Epithelial cell of proximal tubule (primary cell): ENCODE results near the gene TES. TPM values are rescaled to one million over a fixed set of nuclear protein-coding genes. Genes with fewer than 3 reads are reported as not detected.

Source experiments
- DNase-seq: peaks from one replicate; pipeline ENCODE4 v3.0.0-alpha.2; 2011; ENCODE audit warnings: low read depth
- H3K4me3 ChIP-seq: 2 replicates; pipeline ENCODE4 v1.5.1; 2011; ENCODE audit warnings: low read depth, mild to moderate bottlenecking, low read length
- total RNA-seq: library from RNA; depleted of rRNA; stranded (reverse); fragments of >200 nt; gene quantifications from 2 replicates; pipeline ENCODE4 v1.2.3, GENCODE V29; 2015
- TF ChIP-seq, protein P1 (sequence below): conservative IDR thresholded peaks from 2 replicates; pipeline ENCODE4 v1.5.1; 2012; ENCODE audit warnings: low read depth, mild to moderate bottlenecking, low read length

The TES gene
- total RNA-seq, 1 donor from 2014 or later: 174 TPM

DNA sequence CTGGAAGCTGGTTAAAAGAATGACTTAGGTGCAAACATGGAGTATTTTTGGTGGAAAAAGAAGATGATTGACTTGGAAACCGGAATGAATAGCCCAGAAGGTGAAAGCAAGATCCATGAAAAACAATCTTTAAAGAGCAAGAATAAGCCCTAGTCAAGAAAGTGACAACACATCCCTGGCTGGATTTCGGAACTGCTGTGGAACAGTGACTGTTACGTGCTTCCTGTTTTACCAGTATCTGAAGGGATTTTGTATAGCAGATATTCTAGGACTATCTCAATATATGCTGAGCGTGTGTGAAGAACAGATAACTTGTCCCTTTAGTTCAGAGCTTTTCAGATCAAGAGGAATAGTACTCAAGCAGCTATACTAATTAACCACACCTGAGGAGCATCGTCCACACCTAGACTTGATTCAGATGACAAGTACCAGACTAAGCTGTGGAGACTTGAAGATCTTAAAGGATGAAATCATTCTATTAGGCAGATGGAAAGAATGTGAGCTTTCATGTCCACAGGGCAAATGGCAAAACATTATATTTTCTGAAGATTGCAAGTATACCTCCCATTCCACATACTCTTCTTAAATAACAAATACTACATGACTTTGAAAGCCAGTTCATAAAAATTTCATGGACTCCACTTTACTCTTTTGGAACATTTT is 11.5 kb upstream of the TES start:
- no peak for DNase-seq
- no peak overlapping the region for H3K4me3 ChIP-seq
- TF ChIP-seq, protein P1, sequence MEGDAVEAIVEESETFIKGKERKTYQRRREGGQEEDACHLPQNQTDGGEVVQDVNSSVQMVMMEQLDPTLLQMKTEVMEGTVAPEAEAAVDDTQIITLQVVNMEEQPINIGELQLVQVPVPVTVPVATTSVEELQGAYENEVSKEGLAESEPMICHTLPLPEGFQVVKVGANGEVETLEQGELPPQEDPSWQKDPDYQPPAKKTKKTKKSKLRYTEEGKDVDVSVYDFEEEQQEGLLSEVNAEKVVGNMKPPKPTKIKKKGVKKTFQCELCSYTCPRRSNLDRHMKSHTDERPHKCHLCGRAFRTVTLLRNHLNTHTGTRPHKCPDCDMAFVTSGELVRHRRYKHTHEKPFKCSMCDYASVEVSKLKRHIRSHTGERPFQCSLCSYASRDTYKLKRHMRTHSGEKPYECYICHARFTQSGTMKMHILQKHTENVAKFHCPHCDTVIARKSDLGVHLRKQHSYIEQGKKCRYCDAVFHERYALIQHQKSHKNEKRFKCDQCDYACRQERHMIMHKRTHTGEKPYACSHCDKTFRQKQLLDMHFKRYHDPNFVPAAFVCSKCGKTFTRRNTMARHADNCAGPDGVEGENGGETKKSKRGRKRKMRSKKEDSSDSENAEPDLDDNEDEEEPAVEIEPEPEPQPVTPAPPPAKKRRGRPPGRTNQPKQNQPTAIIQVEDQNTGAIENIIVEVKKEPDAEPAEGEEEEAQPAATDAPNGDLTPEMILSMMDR: no peak

DNA sequence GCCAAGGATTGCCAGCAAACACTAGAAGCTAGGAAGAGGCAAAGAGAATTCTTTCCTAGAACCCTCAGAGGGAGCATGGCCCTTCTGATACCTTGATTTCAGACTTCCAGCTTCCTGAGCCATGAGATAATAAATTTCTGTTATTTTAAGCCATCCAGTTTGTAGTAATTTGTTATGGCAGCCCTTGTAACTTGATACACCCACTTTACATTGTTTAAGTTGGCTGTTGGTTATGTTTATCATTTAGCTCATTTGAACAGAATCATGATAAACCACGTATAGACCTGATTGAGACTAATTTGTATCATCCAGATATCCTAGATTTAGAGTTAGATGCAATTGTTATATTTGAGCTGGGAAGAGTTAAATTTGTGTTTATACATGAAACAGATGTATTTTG is 9.4 kb upstream of the TES start:
- H3K4me3 ChIP-seq: no peak overlapping the region
- no peak for DNase-seq
- TF ChIP-seq, protein P1: no peak

DNA sequence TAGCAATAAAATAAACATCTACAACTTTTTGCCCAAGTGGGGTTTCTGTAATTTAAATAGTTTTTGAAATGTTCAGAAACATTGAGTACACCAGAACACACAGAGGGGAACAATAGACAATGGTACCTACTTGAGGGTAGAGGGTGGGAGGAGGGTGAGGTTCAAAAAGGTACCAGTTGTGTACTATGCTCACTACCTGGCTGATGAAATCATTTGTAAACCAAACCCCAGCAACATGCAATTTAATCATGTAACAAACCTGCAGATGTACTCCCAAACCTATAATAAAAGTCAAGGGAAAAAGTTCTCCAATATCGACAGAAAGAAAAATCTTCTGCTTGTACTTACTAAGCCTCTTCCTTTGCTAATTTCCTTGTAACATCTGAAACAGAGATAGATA is 4.2 kb upstream of the TES start:
- no peak for DNase-seq
- TF ChIP-seq, protein P1: no peak
- no peak overlapping the region for H3K4me3 ChIP-seq

DNA sequence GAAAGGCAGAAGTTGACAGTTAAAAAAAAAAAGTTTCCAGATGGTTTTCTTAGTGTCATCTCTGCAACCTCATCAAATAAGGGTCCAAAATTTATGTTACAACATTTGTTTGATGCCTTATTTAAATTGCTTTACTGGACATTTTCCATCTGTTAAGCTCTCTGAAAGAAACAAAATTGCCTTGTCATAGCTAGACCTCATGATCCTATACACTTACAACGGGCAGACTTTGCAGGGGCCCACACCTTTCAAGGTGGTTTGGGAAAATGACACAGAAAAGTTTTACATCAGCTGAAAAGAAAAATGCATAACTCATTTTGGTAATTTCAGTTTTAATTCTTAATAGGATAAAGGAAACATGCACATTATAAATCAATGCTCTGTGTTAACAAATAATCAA is 1.4 kb upstream of the TES start:
- DNase-seq: no peak
- TF ChIP-seq, protein P1: no peak
- no peak overlapping the region for H3K4me3 ChIP-seq

DNA sequence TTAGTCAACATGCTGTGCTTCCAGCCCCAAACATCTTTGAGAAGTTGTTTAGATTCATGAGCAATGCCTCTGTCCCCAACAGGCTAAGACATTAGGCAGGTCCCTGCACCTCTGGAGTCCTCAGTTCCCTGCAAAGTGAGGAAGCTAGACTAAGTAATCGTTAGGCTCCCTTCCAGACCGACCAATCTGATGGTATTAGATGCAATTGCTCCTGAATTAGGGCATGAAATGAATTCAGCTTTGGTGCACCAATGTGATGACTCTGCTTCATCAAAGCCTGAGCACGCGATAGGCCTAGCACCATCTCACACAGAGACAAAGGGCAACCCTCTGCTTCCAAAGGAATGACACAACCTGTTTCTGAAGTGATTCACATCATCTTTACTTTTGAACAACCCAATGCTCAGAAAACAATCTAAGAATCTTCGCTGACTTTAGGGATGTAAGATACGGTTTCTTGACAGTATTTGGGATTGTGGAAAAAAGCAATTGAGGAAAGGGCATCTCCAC is 723 bp upstream of the TES start:
- H3K4me3 ChIP-seq: peak overlapping the region; percentile 85

DNA sequence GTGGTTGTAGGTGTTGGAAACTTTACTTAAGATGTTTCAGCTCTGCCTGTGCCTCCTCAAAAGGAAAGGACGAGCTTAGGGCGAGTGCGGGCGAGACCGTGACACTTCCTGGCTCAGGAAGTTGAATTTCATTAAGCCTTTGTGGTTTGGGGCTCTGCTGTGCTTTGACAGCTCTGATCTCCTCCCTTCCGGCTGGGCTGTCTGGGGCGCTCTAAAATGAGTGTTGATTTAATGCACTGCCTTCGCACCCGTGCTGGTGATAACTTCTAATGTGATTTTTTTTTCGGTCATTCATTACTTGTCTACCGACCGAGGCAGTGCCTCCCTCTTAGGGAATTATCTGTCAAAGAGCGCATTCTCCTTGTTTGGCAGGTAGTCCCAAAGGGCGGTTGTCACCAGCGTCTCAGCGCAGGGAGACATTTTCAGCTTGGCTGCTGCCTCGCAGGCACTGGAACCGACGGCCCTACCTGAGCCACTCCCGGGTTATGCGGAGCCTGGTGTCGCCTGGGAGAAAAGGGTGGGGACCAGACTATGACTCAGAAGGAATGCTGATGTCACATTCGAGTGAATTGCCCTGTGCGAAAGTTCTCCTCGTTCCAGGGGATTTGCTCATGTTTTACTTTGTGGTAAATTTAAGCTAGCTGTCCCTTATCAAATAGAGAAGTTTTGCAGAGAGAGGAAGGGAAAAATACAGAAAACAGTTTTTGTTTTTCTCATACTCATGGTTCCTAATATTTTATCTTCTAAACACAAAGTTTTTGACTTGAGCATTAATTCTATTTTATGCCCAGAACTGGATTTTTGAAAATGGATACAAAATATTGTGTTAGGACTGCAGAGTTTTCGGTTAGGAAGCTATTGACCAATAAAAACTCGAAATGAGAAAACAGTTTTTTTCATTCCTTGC is 920 bp downstream of the TES start:
- H3K4me3 ChIP-seq: peak overlapping the region; percentile 85
- peak; percentile 66 for DNase-seq
- TF ChIP-seq, protein P1: no peak

More for the DNA sequence above, 723 bp upstream of the TES start:
- TF ChIP-seq, protein P1: no peak
- no peak for DNase-seq
